ENCODE measurements around the gene TEAD1.

The TEAD1 gene

GRCh38 chr11:12882670-12883069, 208.4 kb downstream of the TEAD1 start:
- no peak for TF ChIP-seq CTCF (IDR thresholded peaks at IDR 0.05; ENCODE audit: insufficient read depth, low read depth, low read length, missing control alignments)

GRCh38 chr11:12884751-12885318, 210.6 kb downstream of the TEAD1 start:
- no peak for TF ChIP-seq CTCF (IDR thresholded peaks at IDR 0.05; ENCODE audit: insufficient read depth, low read depth, low read length, missing control alignments)
- H3K4me3 ChIP-seq (ENCODE audit: low read length) = no peak overlapping the region
- no peak for DNase-seq (ENCODE audit: low read depth)

More at GRCh38 chr11:12882670-12883069, 208.4 kb downstream of the TEAD1 start:
- H3K4me3 ChIP-seq (ENCODE audit: low read length) = no peak overlapping the region
- no peak for DNase-seq (ENCODE audit: low read depth)

GRCh38 chr11:12885717-12886239, 211.6 kb downstream of the TEAD1 start:
- no peak for DNase-seq (ENCODE audit: low read depth)
- TF ChIP-seq CTCF (IDR thresholded peaks at IDR 0.05; ENCODE audit: insufficient read depth, low read depth, low read length, missing control alignments) = no peak
- H3K4me3 ChIP-seq (ENCODE audit: low read length) = no peak overlapping the region

- no peak overlapping the region for H3K4me3 ChIP-seq (ENCODE audit: low read length)
- TF ChIP-seq CTCF (IDR thresholded peaks at IDR 0.05; ENCODE audit: insufficient read depth, low read depth, low read length, missing control alignments) = no peak
- DNase-seq (ENCODE audit: low read depth) = no peak
These were observed 212.3 kb downstream of the TEAD1 start for GRCh38 chr11:12886508-12886907.

GRCh38 chr11:12888525-12889158, 214.4 kb downstream of the TEAD1 start:
- peak; percentile 85 for DNase-seq (ENCODE audit: low read depth)
- TF ChIP-seq CTCF (IDR thresholded peaks at IDR 0.05; ENCODE audit: insufficient read depth, low read depth, low read length, missing control alignments) = peak; percentile 73
- H3K4me3 ChIP-seq (ENCODE audit: low read length) = no peak overlapping the region

GRCh38 chr11:12889243-12889642, 215.0 kb downstream of the TEAD1 start:
- TF ChIP-seq CTCF (IDR thresholded peaks at IDR 0.05; ENCODE audit: insufficient read depth, low read depth, low read length, missing control alignments) = no peak
- DNase-seq (ENCODE audit: low read depth) = peak; percentile 54
- no peak overlapping the region for H3K4me3 ChIP-seq (ENCODE audit: low read length)

Data from epithelial cell of esophagus (primary cell).